ENCODE data around the gene HSPA5.
"Not testable (repeated sequence)": the region's sequence is repeated elsewhere in the genome, so short reads cannot be mapped to it uniquely, and the experiment has no call there.

GRCh38 chr9:125224858-125225257, 16.3 kb downstream of the HSPA5 start:
- TF ChIP-seq, protein P1, sequence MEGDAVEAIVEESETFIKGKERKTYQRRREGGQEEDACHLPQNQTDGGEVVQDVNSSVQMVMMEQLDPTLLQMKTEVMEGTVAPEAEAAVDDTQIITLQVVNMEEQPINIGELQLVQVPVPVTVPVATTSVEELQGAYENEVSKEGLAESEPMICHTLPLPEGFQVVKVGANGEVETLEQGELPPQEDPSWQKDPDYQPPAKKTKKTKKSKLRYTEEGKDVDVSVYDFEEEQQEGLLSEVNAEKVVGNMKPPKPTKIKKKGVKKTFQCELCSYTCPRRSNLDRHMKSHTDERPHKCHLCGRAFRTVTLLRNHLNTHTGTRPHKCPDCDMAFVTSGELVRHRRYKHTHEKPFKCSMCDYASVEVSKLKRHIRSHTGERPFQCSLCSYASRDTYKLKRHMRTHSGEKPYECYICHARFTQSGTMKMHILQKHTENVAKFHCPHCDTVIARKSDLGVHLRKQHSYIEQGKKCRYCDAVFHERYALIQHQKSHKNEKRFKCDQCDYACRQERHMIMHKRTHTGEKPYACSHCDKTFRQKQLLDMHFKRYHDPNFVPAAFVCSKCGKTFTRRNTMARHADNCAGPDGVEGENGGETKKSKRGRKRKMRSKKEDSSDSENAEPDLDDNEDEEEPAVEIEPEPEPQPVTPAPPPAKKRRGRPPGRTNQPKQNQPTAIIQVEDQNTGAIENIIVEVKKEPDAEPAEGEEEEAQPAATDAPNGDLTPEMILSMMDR (conservative IDR thresholded peaks at IDR 0.05; ENCODE audit: low read length) = not testable (repeated sequence)
- not testable (repeated sequence) for TF ChIP-seq EZH2phosphoT487 (IDR thresholded peaks at IDR 0.05; ENCODE audit: borderline replicate concordance)
